Fibroblast of gingiva (primary cell): ENCODE results near the gene MEGF11.

Experiments
- DNase-seq: peaks from one replicate; pipeline ENCODE4 v3.0.0-alpha.2; 2011; ENCODE audit warnings: low read depth

Gene MEGF11

GRCh38 chr15:66112388-66112787 is 141.2 kb downstream of the MEGF11 start:
- DNase-seq = no peak

- no peak for DNase-seq
Measured at GRCh38 chr15:66111363-66111762, 142.2 kb downstream of the MEGF11 start.

- DNase-seq = no peak
Measured at GRCh38 chr15:66110864-66111263, 142.7 kb downstream of the MEGF11 start.

- no peak for DNase-seq
Measured at GRCh38 chr15:66109826-66110225, 143.7 kb downstream of the MEGF11 start.

GRCh38 chr15:66108483-66109265 is 144.9 kb downstream of the MEGF11 start:
- DNase-seq = no peak

GRCh38 chr15:66107070-66107469 is 146.5 kb downstream of the MEGF11 start:
- DNase-seq = no peak

GRCh38 chr15:66105286-66106265 is 148.0 kb downstream of the MEGF11 start:
- no peak for DNase-seq

- DNase-seq = no peak
Measured at GRCh38 chr15:66103293-66103590, 150.3 kb downstream of the MEGF11 start.

- DNase-seq = no peak
Measured at GRCh38 chr15:66102563-66103292, 150.8 kb downstream of the MEGF11 start.

GRCh38 chr15:66101715-66102395 is 151.7 kb downstream of the MEGF11 start:
- DNase-seq = no peak

- DNase-seq = no peak
Measured at GRCh38 chr15:66100761-66101160, 152.8 kb downstream of the MEGF11 start.

- no peak for DNase-seq
Measured at GRCh38 chr15:66099950-66100671, 153.4 kb downstream of the MEGF11 start.

- DNase-seq = no peak
Measured at GRCh38 chr15:66098022-66098363, 155.6 kb downstream of the MEGF11 start.

GRCh38 chr15:66097151-66098021 is 156.2 kb downstream of the MEGF11 start:
- DNase-seq = no peak

GRCh38 chr15:66096688-66097058 is 156.9 kb downstream of the MEGF11 start:
- DNase-seq = no peak

- DNase-seq = no peak
Measured at GRCh38 chr15:66095871-66096687, 157.5 kb downstream of the MEGF11 start.

- no peak for DNase-seq
Measured at GRCh38 chr15:66094331-66094730, 159.2 kb downstream of the MEGF11 start.

- DNase-seq = no peak
Measured at GRCh38 chr15:66092053-66093016, 161.2 kb downstream of the MEGF11 start.
